ENCODE results near the gene GPR176. TPM values are rescaled to one million over a fixed set of nuclear protein-coding genes. Genes with fewer than 3 reads are reported as not detected.

The GPR176 gene
- total RNA-seq, 2 experiments from 2014 or later: not detected

- CTCF ChIA-PET: interaction anchor here (0.8 kb wide), 1 partner anchor 72 kb away, joined by 3 read pairs; no protein-coding TSS in a partner anchor
- H3K36me3 Mint-ChIP-seq: no peaks in the 10 kb centered on the region
- no peaks in the 10 kb centered on the region for H3K4me1 Mint-ChIP-seq
- H3K27ac Mint-ChIP-seq: no peak overlapping the region
- peaks cover 31% of the 10 kb centered on the region for H3K27me3 Mint-ChIP-seq
- H3K4me3 Mint-ChIP-seq: no peak overlapping the region
- H3K9me3 Mint-ChIP-seq (ENCODE audit: low read depth): no peaks in the 10 kb centered on the region
- DNase-seq (no peak), ATAC-seq (no peak)
These were observed 62.9 kb downstream of the GPR176 start for GRCh38 chr15:39857132-39857531.

GRCh38 chr15:39856357-39856756 lies 63.7 kb downstream of the GPR176 start:
- Mint-ChIP-seq H3K9me3 (ENCODE audit: low read depth) (no peaks in the 10 kb centered on the region), H3K4me3 (no peak overlapping the region), H3K27me3 (peaks cover 38% of the 10 kb centered on the region), H3K36me3 (no peaks in the 10 kb centered on the region), H3K27ac (no peak overlapping the region), H3K4me1 (no peaks in the 10 kb centered on the region)
- CTCF ChIA-PET: no interaction called here
- ATAC-seq (no peak), DNase-seq (no peak)

GRCh38 chr15:39855400-39855799 lies 64.7 kb downstream of the GPR176 start:
- H3K36me3 Mint-ChIP-seq: no peaks in the 10 kb centered on the region
- H3K27ac Mint-ChIP-seq: no peak overlapping the region
- H3K4me1 Mint-ChIP-seq: no peaks in the 10 kb centered on the region
- peaks cover 41% of the 10 kb centered on the region for H3K27me3 Mint-ChIP-seq
- no peak for ATAC-seq
- CTCF ChIA-PET: interaction anchor here (1.1 kb wide), 1 partner anchor 9 kb away, joined by 3 read pairs; no protein-coding TSS in a partner anchor
- DNase-seq: no peak
- H3K9me3 Mint-ChIP-seq (ENCODE audit: low read depth): no peaks in the 10 kb centered on the region
- no peak overlapping the region for H3K4me3 Mint-ChIP-seq

- no peaks in the 10 kb centered on the region for H3K36me3 Mint-ChIP-seq
- no peak overlapping the region for H3K27ac Mint-ChIP-seq
- H3K4me1 Mint-ChIP-seq: no peaks in the 10 kb centered on the region
- ATAC-seq: no peak
- no peak overlapping the region for H3K4me3 Mint-ChIP-seq
- peaks cover 49% of the 10 kb centered on the region for H3K27me3 Mint-ChIP-seq
- H3K9me3 Mint-ChIP-seq (ENCODE audit: low read depth): no peaks in the 10 kb centered on the region
- CTCF ChIA-PET: no interaction called here
- no peak for DNase-seq
These were observed 65.9 kb downstream of the GPR176 start for GRCh38 chr15:39854161-39854560.

GRCh38 chr15:39852250-39852649 lies 67.8 kb downstream of the GPR176 start:
- DNase-seq (no peak), ATAC-seq (no peak)
- Mint-ChIP-seq H3K27me3 (peaks cover 61% of the 10 kb centered on the region), H3K9me3 (ENCODE audit: low read depth) (no peaks in the 10 kb centered on the region), H3K4me3 (no peak overlapping the region), H3K36me3 (no peaks in the 10 kb centered on the region), H3K27ac (no peak overlapping the region), H3K4me1 (no peaks in the 10 kb centered on the region)
- CTCF ChIA-PET: interaction anchor here (0.8 kb wide), 1 partner anchor 166 kb away, joined by 3 read pairs; no protein-coding TSS in a partner anchor

GRCh38 chr15:39851500-39852092 lies 68.5 kb downstream of the GPR176 start:
- H3K4me1 Mint-ChIP-seq: no peaks in the 10 kb centered on the region
- no peak overlapping the region for H3K4me3 Mint-ChIP-seq
- DNase-seq (no peak), ATAC-seq (no peak)
- no peaks in the 10 kb centered on the region for H3K36me3 Mint-ChIP-seq
- peaks cover 60% of the 10 kb centered on the region for H3K27me3 Mint-ChIP-seq
- H3K9me3 Mint-ChIP-seq (ENCODE audit: low read depth): no peaks in the 10 kb centered on the region
- no peak overlapping the region for H3K27ac Mint-ChIP-seq
- CTCF ChIA-PET: interaction anchor here (0.8 kb wide), 1 partner anchor 165 kb away, joined by 3 read pairs; no protein-coding TSS in a partner anchor

GRCh38 chr15:39850436-39850835 lies 69.6 kb downstream of the GPR176 start:
- Mint-ChIP-seq H3K4me1 (no peaks in the 10 kb centered on the region), H3K4me3 (no peak overlapping the region), H3K9me3 (ENCODE audit: low read depth) (no peaks in the 10 kb centered on the region), H3K27ac (no peak overlapping the region), H3K36me3 (no peaks in the 10 kb centered on the region), H3K27me3 (peaks cover 53% of the 10 kb centered on the region)
- CTCF ChIA-PET: no interaction called here
- no peak for ATAC-seq
- no peak for DNase-seq

- DNase-seq (no peak), ATAC-seq (no peak)
- Mint-ChIP-seq H3K9me3 (ENCODE audit: low read depth) (no peaks in the 10 kb centered on the region), H3K27ac (no peak overlapping the region), H3K4me3 (no peak overlapping the region), H3K27me3 (peaks cover 32% of the 10 kb centered on the region), H3K36me3 (no peaks in the 10 kb centered on the region), H3K4me1 (no peaks in the 10 kb centered on the region)
- CTCF ChIA-PET: interaction anchor here (1.1 kb wide), 1 partner anchor 9 kb away, joined by 3 read pairs; no protein-coding TSS in a partner anchor
These were observed 74.0 kb downstream of the GPR176 start for GRCh38 chr15:39846108-39846507.

- no peak for ATAC-seq
- H3K27ac Mint-ChIP-seq: no peak overlapping the region
- no peak overlapping the region for H3K4me3 Mint-ChIP-seq
- H3K27me3 Mint-ChIP-seq: peaks cover 28% of the 10 kb centered on the region
- no peaks in the 10 kb centered on the region for H3K4me1 Mint-ChIP-seq
- H3K36me3 Mint-ChIP-seq: no peaks in the 10 kb centered on the region
- CTCF ChIA-PET: interaction anchor here (1.1 kb wide), 1 partner anchor 10 kb away, joined by 3 read pairs; no protein-coding TSS in a partner anchor
- H3K9me3 Mint-ChIP-seq (ENCODE audit: low read depth): no peaks in the 10 kb centered on the region
- DNase-seq: no peak
These were observed 74.5 kb downstream of the GPR176 start for GRCh38 chr15:39845582-39845981.

- H3K4me3 Mint-ChIP-seq: no peak overlapping the region
- no peaks in the 10 kb centered on the region for H3K36me3 Mint-ChIP-seq
- no peak overlapping the region for H3K27ac Mint-ChIP-seq
- no peaks in the 10 kb centered on the region for H3K9me3 Mint-ChIP-seq (ENCODE audit: low read depth)
- H3K27me3 Mint-ChIP-seq: peaks cover 27% of the 10 kb centered on the region
- ATAC-seq (no peak), DNase-seq (no peak)
- CTCF ChIA-PET: interaction anchor here (1.0 kb wide), 1 partner anchor 16 kb away, joined by 3 read pairs; no protein-coding TSS in a partner anchor
- no peaks in the 10 kb centered on the region for H3K4me1 Mint-ChIP-seq
These were observed 76.5 kb downstream of the GPR176 start for GRCh38 chr15:39843565-39843964.

- no peak overlapping the region for H3K27ac Mint-ChIP-seq
- H3K4me3 Mint-ChIP-seq: no peak overlapping the region
- ATAC-seq: no peak
- no peaks in the 10 kb centered on the region for H3K4me1 Mint-ChIP-seq
- H3K36me3 Mint-ChIP-seq: no peaks in the 10 kb centered on the region
- H3K27me3 Mint-ChIP-seq: peaks cover 36% of the 10 kb centered on the region
- CTCF ChIA-PET: no interaction called here
- DNase-seq: no peak
- no peaks in the 10 kb centered on the region for H3K9me3 Mint-ChIP-seq (ENCODE audit: low read depth)
These were observed 82.6 kb downstream of the GPR176 start for GRCh38 chr15:39837454-39837853.

GRCh38 chr15:39835550-39835949 lies 84.5 kb downstream of the GPR176 start:
- Mint-ChIP-seq H3K27me3 (peaks cover 43% of the 10 kb centered on the region), H3K36me3 (no peaks in the 10 kb centered on the region), H3K4me1 (no peaks in the 10 kb centered on the region), H3K27ac (no peak overlapping the region), H3K9me3 (ENCODE audit: low read depth) (no peaks in the 10 kb centered on the region), H3K4me3 (no peak overlapping the region)
- no peak for ATAC-seq
- no peak for DNase-seq
- CTCF ChIA-PET: no interaction called here

- Mint-ChIP-seq H3K9me3 (ENCODE audit: low read depth) (no peaks in the 10 kb centered on the region), H3K36me3 (no peaks in the 10 kb centered on the region), H3K4me3 (no peak overlapping the region), H3K4me1 (no peaks in the 10 kb centered on the region), H3K27me3 (peaks cover 40% of the 10 kb centered on the region), H3K27ac (no peak overlapping the region)
- no peak for DNase-seq
- ATAC-seq: no peak
- CTCF ChIA-PET: no interaction called here
These were observed 85.8 kb downstream of the GPR176 start for GRCh38 chr15:39834256-39834655.

- CTCF ChIA-PET: no interaction called here
These were observed 86.5 kb downstream of the GPR176 start for GRCh38 chr15:39833515-39833981.

More at GRCh38 chr15:39833515-39833981, 86.5 kb downstream of the GPR176 start:
- Mint-ChIP-seq H3K9me3 (ENCODE audit: low read depth) (no peaks in the 10 kb centered on the region), H3K27me3 (peaks cover 40% of the 10 kb centered on the region), H3K27ac (no peak overlapping the region), H3K36me3 (no peaks in the 10 kb centered on the region), H3K4me1 (no peaks in the 10 kb centered on the region), H3K4me3 (no peak overlapping the region)
- DNase-seq (no peak), ATAC-seq (no peak)
